NB4 (cell line): Measurements from ENCODE around the gene MIP.
A peak's percentile ranks its signal among the peaks of the same experiment; 100 is the strongest.

Source experiments
- DNase-seq: peaks from one replicate; pipeline ENCODE4 v3.0.0; 2010; ENCODE audit warnings: low read depth
- H3K4me3 ChIP-seq: one replicate; pipeline ENCODE4 v1.5.1; 2011; ENCODE audit warnings: mild to moderate bottlenecking, low read depth, low read length, moderate library complexity
- CTCF ChIP-seq: IDR thresholded peaks from one replicate; pipeline ENCODE4 v1.5.1; 2012; ENCODE audit warnings: low read depth, low read length
- MAX ChIP-seq: IDR thresholded peaks from 2 replicates; pipeline ENCODE4 v1.6.1; 2011; ENCODE audit warnings: low read depth, low read length
- MYC ChIP-seq: IDR thresholded peaks from 2 replicates; pipeline ENCODE4 v1.6.1; 2011; ENCODE audit warnings: low read depth, low read length
- POLR2A ChIP-seq: IDR thresholded peaks from 2 replicates; pipeline ENCODE4 v1.6.1; 2011; ENCODE audit warnings: mild to moderate bottlenecking; ENCODE audit not compliant: insufficient read length; ENCODE audit errors: extremely low read depth

MIP gene

GRCh38 chr12:56476972-56477432, 22.5 kb upstream of the MIP start:
- DNase-seq = no peak
- no peak overlapping the region for H3K4me3 ChIP-seq
- TF ChIP-seq POLR2A = no peak

GRCh38 chr12:56476143-56476542, 21.7 kb upstream of the MIP start:
- H3K4me3 ChIP-seq = no peak overlapping the region
- DNase-seq = no peak
- TF ChIP-seq MAX (no peak), MYC (no peak), POLR2A (no peak), CTCF (no peak)

GRCh38 chr12:56474389-56474788, 19.9 kb upstream of the MIP start:
- DNase-seq = no peak
- no peak for TF ChIP-seq CTCF
- TF ChIP-seq MYC = no peak
- TF ChIP-seq MAX = no peak
- TF ChIP-seq POLR2A = no peak
- no peak overlapping the region for H3K4me3 ChIP-seq

- peak; percentile 60 for DNase-seq
- TF ChIP-seq POLR2A (no peak), CTCF (no peak), MAX (no peak), MYC (no peak)
These were observed 14.8 kb upstream of the MIP start for GRCh38 chr12:56469007-56469930.

GRCh38 chr12:56468216-56469006, 14.0 kb upstream of the MIP start, which contains the start of gene SPRYD4:
TSS of gene SPRYD4 (plus strand) at chr12:56468578. CDS start at chr12:56468592, 14 bp downstream.
- peak; percentile 100 for TF ChIP-seq MYC
- TF ChIP-seq CTCF = peak; percentile 29
- peak; percentile 86 for TF ChIP-seq POLR2A
- TF ChIP-seq MAX = peak; percentile 100
- peak within 1 kb of the TSS; percentile 91 for H3K4me3 ChIP-seq
- DNase-seq = peak; percentile 97

More at GRCh38 chr12:56469007-56469930, 14.8 kb upstream of the MIP start:
- peak overlapping the region; percentile 91 for H3K4me3 ChIP-seq

GRCh38 chr12:56462565-56462964, 8.1 kb upstream of the MIP start:
- TF ChIP-seq MYC (no peak), POLR2A (no peak), CTCF (no peak), MAX (no peak)
- no peak for DNase-seq
- H3K4me3 ChIP-seq = no peak overlapping the region
